BE2C (cell line): ENCODE measurements around the gene IRF2.

Experiments used
- DNase-seq: peaks from one replicate; pipeline ENCODE4 v3.0.0-alpha.2; 2020
- H3K27me3 ChIP-seq: fragments of 250-450 bp; sonication (Bioruptor Pico); 2 replicates; pipeline ENCODE4 v1.5.1; 2020; ENCODE audit warnings: mild to moderate bottlenecking
- H3K36me3 ChIP-seq: fragments of 250-450 bp; sonication (Bioruptor Pico); 2 replicates; pipeline ENCODE4 v1.5.1; 2020; ENCODE audit warnings: mild to moderate bottlenecking
- H3K4me1 ChIP-seq: fragments of 250-450 bp; sonication (Bioruptor Pico); 2 replicates; pipeline ENCODE4 v1.5.1; 2020
- H3K4me3 ChIP-seq: 2 replicates; pipeline ENCODE4 v1.5.1; 2011; ENCODE audit warnings: low read depth, low read length
- H3K9me3 ChIP-seq: fragments of 250-450 bp; sonication (Bioruptor Pico); 2 replicates; pipeline ENCODE4 v1.5.1; 2020
- TF ChIP-seq, protein P1 (sequence below): IDR thresholded peaks from 2 replicates; pipeline ENCODE4 v1.5.1; 2012; ENCODE audit warnings: mild to moderate bottlenecking, low read depth, low read length

IRF2 gene

GRCh38 chr4:184416913-184417734 is 57.2 kb downstream of the IRF2 start:
- DNase-seq, result no peak
- peaks cover 19% of the 10 kb centered on the region for H3K36me3 ChIP-seq

GRCh38 chr4:184415071-184415470 is 59.3 kb downstream of the IRF2 start:
- Histone ChIP-seq H3K4me1 (no peaks in the 10 kb centered on the region), H3K36me3 (peaks cover 19% of the 10 kb centered on the region), H3K4me3 (no peak overlapping the region), H3K27me3 (no peaks in the 10 kb centered on the region), H3K9me3 (no peaks in the 10 kb centered on the region)
- DNase-seq, result no peak
- TF ChIP-seq, protein P1, sequence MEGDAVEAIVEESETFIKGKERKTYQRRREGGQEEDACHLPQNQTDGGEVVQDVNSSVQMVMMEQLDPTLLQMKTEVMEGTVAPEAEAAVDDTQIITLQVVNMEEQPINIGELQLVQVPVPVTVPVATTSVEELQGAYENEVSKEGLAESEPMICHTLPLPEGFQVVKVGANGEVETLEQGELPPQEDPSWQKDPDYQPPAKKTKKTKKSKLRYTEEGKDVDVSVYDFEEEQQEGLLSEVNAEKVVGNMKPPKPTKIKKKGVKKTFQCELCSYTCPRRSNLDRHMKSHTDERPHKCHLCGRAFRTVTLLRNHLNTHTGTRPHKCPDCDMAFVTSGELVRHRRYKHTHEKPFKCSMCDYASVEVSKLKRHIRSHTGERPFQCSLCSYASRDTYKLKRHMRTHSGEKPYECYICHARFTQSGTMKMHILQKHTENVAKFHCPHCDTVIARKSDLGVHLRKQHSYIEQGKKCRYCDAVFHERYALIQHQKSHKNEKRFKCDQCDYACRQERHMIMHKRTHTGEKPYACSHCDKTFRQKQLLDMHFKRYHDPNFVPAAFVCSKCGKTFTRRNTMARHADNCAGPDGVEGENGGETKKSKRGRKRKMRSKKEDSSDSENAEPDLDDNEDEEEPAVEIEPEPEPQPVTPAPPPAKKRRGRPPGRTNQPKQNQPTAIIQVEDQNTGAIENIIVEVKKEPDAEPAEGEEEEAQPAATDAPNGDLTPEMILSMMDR, result no peak

More at GRCh38 chr4:184416913-184417734, 57.2 kb downstream of the IRF2 start:
- TF ChIP-seq, protein P1, result no peak
- H3K4me1 ChIP-seq, result no peaks in the 10 kb centered on the region
- H3K4me3 ChIP-seq, result no peak overlapping the region
- H3K9me3 ChIP-seq, result peaks cover 2% of the 10 kb centered on the region; the same call in 1 of the 2 replicates
- no peaks in the 10 kb centered on the region for H3K27me3 ChIP-seq

DNA sequence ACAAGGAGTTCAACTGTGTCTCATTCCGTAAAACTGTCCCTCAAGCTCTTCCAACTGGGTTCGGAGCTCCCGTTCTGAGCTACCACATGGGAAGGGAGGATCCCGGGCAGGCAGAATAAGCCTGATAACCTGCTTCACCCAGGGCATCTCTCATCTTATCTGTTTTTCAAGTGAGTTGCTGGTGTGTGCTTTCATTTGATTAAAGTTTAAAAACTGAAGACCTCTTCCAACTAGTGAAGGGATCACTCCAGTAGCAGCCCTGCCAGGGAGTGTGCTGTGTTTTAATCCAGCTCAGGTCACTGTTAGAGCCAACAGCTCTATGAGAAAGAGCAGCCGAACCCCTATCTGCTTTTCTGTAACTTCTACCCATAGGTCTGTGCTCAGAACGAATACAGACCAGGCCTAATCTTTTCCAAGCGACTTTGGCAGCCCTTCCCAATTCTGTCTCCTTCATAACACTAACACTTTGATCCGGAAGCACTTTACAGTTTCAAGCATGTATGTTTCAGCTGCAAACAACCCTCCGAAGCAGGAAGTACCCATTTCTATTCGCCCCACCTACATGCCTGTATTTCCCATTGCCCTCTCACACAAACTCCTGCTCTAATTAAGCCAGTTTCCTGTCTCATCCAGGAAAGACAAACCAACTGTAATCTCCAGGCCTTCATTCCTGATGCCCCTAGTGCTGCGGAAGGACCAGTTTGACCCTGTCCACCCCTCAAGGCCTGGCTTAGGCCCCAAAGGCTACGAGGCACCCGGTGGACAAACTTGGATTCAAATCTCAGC is 60.9 kb downstream of the IRF2 start:
- H3K36me3 ChIP-seq, result peaks cover 21% of the 10 kb centered on the region
- no peaks in the 10 kb centered on the region for H3K27me3 ChIP-seq
- H3K4me1 ChIP-seq, result no peaks in the 10 kb centered on the region
- DNase-seq, result no peak
- TF ChIP-seq, protein P1, result no peak
- no peaks in the 10 kb centered on the region for H3K9me3 ChIP-seq
- no peak overlapping the region for H3K4me3 ChIP-seq

- Histone ChIP-seq H3K27me3 (no peaks in the 10 kb centered on the region), H3K4me3 (no peak overlapping the region), H3K4me1 (no peaks in the 10 kb centered on the region), H3K36me3 (peaks cover 12% of the 10 kb centered on the region), H3K9me3 (no peaks in the 10 kb centered on the region)
- TF ChIP-seq, protein P1, result no peak
- DNase-seq, result no peak
Measured at GRCh38 chr4:184410748-184411147, 63.6 kb downstream of the IRF2 start.

- no peak for DNase-seq
- TF ChIP-seq, protein P1, result no peak
- Histone ChIP-seq H3K4me1 (no peaks in the 10 kb centered on the region), H3K27me3 (no peaks in the 10 kb centered on the region), H3K9me3 (no peaks in the 10 kb centered on the region), H3K4me3 (no peak overlapping the region), H3K36me3 (peaks cover 9% of the 10 kb centered on the region)
Measured at GRCh38 chr4:184409911-184410692, 64.2 kb downstream of the IRF2 start.
